Astrocyte (in vitro differentiated cells and primary cell): Measurements from ENCODE around the gene WFS1. TPM values are rescaled to one million over a fixed set of nuclear protein-coding genes. Genes with fewer than 3 reads are reported as not detected.

Experiments
- DNase-seq: peaks from one replicate; pipeline ENCODE4 v3.0.0-alpha.2; 2010; ENCODE audit warnings: low read depth
- FAIRE-seq: peaks from 2 replicates; lab custom pipeline; 2011; peaks lifted over from hg19 to GRCh38; lab: Jason Lieb, UNC
- H2AFZ ChIP-seq: 2 replicates; pipeline ENCODE4 v1.6.0; 2012; ENCODE audit warnings: low read depth, low read length, inconsistent platforms
- H3K27ac ChIP-seq: 2 replicates; pipeline ENCODE4 v1.5.1; 2011; ENCODE audit warnings: low read depth, low read length, inconsistent platforms
- H3K27me3 ChIP-seq: 2 replicates; pipeline ENCODE4 v1.6.0; 2011; ENCODE audit warnings: low read length, inconsistent platforms; ENCODE audit not compliant: insufficient read depth
- H3K36me3 ChIP-seq: 2 replicates; pipeline ENCODE4 v1.5.1; 2011; ENCODE audit warnings: low read length, inconsistent platforms; ENCODE audit not compliant: insufficient read depth
- H3K4me1 ChIP-seq: 2 replicates; pipeline ENCODE4 v1.5.1; 2011; ENCODE audit warnings: low read length, inconsistent platforms; ENCODE audit not compliant: insufficient read depth
- H3K4me2 ChIP-seq: 2 replicates; pipeline ENCODE4 v1.6.0; 2012; ENCODE audit warnings: low read length, inconsistent platforms
- H3K4me3 ChIP-seq: 2 replicates; pipeline ENCODE4 v1.5.1; 2011; ENCODE audit warnings: low read depth, mild to moderate bottlenecking, low read length, inconsistent platforms; ENCODE audit not compliant: insufficient read depth
- H3K79me2 ChIP-seq: 2 replicates; pipeline ENCODE4 v1.6.0; 2012; ENCODE audit warnings: mild to moderate bottlenecking, low read length, inconsistent platforms; ENCODE audit not compliant: insufficient read depth
- H3K9ac ChIP-seq: 2 replicates; pipeline ENCODE4 v1.6.0; 2012; ENCODE audit warnings: mild to moderate bottlenecking, low read length, inconsistent platforms
- H3K9me3 ChIP-seq: 2 replicates; pipeline ENCODE4 v1.5.1; 2012; ENCODE audit warnings: low read depth, mild to moderate bottlenecking, low read length, inconsistent platforms; ENCODE audit not compliant: insufficient read depth
- H4K20me1 ChIP-seq: 2 replicates; pipeline ENCODE4 v1.6.0; 2012; ENCODE audit warnings: low read length, inconsistent platforms; ENCODE audit not compliant: insufficient read depth
- H3K27ac Mint-ChIP-seq: one replicate; pipeline ENCODE4 v1.8.0; 2021; ENCODE audit warnings: mild to moderate bottlenecking, mixed read lengths; ENCODE audit not compliant: unreplicated experiment
- H3K27me3 Mint-ChIP-seq: one replicate; pipeline ENCODE4 v1.8.0; 2021; ENCODE audit warnings: low read depth, mixed read lengths; ENCODE audit not compliant: unreplicated experiment
- H3K36me3 Mint-ChIP-seq: one replicate; pipeline ENCODE4 v1.8.0; 2021; ENCODE audit warnings: low read depth, mixed read lengths; ENCODE audit not compliant: unreplicated experiment
- H3K4me1 Mint-ChIP-seq: one replicate; pipeline ENCODE4 v1.8.0; 2021; ENCODE audit warnings: low read depth, mixed read lengths; ENCODE audit not compliant: unreplicated experiment
- H3K4me3 Mint-ChIP-seq: one replicate; pipeline ENCODE4 v1.8.0; 2021; ENCODE audit warnings: mild to moderate bottlenecking, moderate library complexity, mixed read lengths; ENCODE audit not compliant: unreplicated experiment
- H3K9me3 Mint-ChIP-seq: one replicate; pipeline ENCODE4 v1.8.0; 2021; ENCODE audit warnings: mild to moderate bottlenecking, mixed read lengths; ENCODE audit not compliant: unreplicated experiment
- EZH2 ChIP-seq: IDR thresholded peaks from 2 replicates; pipeline ENCODE4 v1.6.1; 2012; ENCODE audit warnings: mild to moderate bottlenecking, low read length, inconsistent platforms; ENCODE audit not compliant: insufficient read depth
- total RNA-seq: library from RNA; stranded (reverse); gene quantifications from 2 replicates; pipeline ENCODE4 v1.2.1, GENCODE V29; 2021
- TF ChIP-seq, protein P1 (sequence below): IDR thresholded peaks from 2 replicates; pipeline ENCODE4 v1.5.1; 2011; ENCODE audit warnings: low read depth, mild to moderate bottlenecking, inconsistent platforms, low read length, moderate library complexity; ENCODE audit not compliant: insufficient read depth

WFS1 gene
- total RNA-seq, 1 donor from 2014 or later: 39.0 TPM

DNA sequence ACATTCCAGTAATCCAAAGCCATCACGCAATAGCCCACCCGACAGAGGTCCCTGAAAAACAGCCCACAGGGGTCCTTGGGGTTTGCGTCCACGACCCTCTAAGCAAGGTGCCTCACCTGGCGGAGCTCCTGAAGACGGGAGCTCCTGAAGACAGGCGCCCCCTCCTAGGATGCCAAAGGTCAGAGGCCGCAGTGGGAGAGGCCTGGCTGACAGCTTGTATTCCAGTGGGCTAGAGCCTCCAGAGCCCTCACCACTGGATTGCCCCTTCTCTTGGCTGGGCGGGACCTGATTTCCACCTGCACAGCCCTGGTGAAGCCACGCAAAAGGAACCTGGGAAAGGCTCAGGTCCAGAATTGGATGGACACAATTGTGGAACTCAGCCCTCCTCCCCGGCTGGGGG, 29.7 kb upstream of the WFS1 start:
- peaks cover 6% of the 10 kb centered on the region for H3K9me3 ChIP-seq
- no peak overlapping the region for H3K27ac Mint-ChIP-seq
- TF ChIP-seq, protein P1, sequence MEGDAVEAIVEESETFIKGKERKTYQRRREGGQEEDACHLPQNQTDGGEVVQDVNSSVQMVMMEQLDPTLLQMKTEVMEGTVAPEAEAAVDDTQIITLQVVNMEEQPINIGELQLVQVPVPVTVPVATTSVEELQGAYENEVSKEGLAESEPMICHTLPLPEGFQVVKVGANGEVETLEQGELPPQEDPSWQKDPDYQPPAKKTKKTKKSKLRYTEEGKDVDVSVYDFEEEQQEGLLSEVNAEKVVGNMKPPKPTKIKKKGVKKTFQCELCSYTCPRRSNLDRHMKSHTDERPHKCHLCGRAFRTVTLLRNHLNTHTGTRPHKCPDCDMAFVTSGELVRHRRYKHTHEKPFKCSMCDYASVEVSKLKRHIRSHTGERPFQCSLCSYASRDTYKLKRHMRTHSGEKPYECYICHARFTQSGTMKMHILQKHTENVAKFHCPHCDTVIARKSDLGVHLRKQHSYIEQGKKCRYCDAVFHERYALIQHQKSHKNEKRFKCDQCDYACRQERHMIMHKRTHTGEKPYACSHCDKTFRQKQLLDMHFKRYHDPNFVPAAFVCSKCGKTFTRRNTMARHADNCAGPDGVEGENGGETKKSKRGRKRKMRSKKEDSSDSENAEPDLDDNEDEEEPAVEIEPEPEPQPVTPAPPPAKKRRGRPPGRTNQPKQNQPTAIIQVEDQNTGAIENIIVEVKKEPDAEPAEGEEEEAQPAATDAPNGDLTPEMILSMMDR: no peak
- TF ChIP-seq EZH2: no peak
- no peaks in the 10 kb centered on the region for H3K4me1 ChIP-seq
- H3K27me3 ChIP-seq: peaks cover 2% of the 10 kb centered on the region
- DNase-seq (no peak), FAIRE-seq (no peak)
- H2AFZ ChIP-seq: no peak overlapping the region
- no peaks in the 10 kb centered on the region for H4K20me1 ChIP-seq
- H3K27ac ChIP-seq: no peak overlapping the region
- H3K79me2 ChIP-seq: no peaks in the 10 kb centered on the region
- H3K4me2 ChIP-seq: no peak overlapping the region
- no peaks in the 10 kb centered on the region for H3K4me1 Mint-ChIP-seq
- peaks cover 43% of the 10 kb centered on the region for H3K27me3 Mint-ChIP-seq
- peaks cover 3% of the 10 kb centered on the region for H3K36me3 Mint-ChIP-seq
- no peak overlapping the region for H3K9ac ChIP-seq
- H3K4me3 ChIP-seq: no peak overlapping the region
- no peak overlapping the region for H3K4me3 Mint-ChIP-seq
- H3K9me3 Mint-ChIP-seq: peaks cover 14% of the 10 kb centered on the region
- no peaks in the 10 kb centered on the region for H3K36me3 ChIP-seq

DNA sequence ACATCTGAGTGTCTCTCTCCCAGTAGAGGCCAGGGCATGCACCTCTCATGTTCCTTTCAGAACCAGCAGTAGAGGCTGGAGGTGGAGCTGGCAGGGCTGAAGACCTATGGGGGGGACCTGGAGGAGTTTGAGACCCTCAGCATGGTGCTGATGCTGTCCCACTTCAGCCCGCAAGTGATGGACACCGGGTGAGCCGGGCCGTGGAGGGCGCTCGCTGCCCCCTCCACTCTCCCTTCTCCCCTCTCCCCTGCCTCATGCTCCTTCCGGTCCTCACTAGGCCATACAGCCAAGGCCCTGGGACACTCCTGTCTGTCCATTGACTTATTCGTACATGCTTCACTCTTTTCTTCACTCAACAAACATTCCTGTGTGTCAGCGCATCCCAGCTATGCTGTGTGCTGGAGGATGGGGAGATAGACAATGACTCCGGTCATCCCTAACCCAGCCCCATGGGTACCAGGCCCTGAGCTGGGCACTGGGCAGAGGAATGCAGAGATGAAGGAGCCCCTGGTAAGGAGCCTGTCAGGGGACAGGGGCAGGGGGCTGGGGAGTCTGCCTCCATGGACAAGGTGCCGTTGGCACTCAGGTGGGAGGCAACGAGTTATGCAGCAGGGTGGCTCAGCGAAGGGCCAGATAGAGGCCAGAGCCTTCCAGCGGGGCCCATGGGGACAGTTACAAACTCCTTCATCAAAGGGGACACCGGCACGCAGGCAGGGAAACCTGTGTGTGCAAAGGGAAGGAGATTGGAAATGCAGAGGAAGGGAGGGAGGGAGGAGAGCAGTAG, 28.4 kb upstream of the WFS1 start:
- Mint-ChIP-seq H3K27me3 (peaks cover 43% of the 10 kb centered on the region), H3K4me1 (no peaks in the 10 kb centered on the region), H3K9me3 (peaks cover 14% of the 10 kb centered on the region), H3K27ac (no peak overlapping the region), H3K4me3 (no peak overlapping the region), H3K36me3 (peaks cover 3% of the 10 kb centered on the region)
- Histone ChIP-seq H3K79me2 (no peaks in the 10 kb centered on the region), H3K4me2 (no peak overlapping the region), H3K9me3 (peaks cover 11% of the 10 kb centered on the region), H3K36me3 (no peaks in the 10 kb centered on the region), H4K20me1 (no peaks in the 10 kb centered on the region), H3K27ac (no peak overlapping the region), H3K9ac (no peak overlapping the region), H2AFZ (no peak overlapping the region), H3K4me1 (no peaks in the 10 kb centered on the region), H3K27me3 (peaks cover 4% of the 10 kb centered on the region), H3K4me3 (no peak overlapping the region)
- TF ChIP-seq, protein P1: no peak
- no peak for TF ChIP-seq EZH2
- DNase-seq (no peak), FAIRE-seq (no peak)

- Mint-ChIP-seq H3K9me3 (peaks cover 17% of the 10 kb centered on the region), H3K36me3 (peaks cover 3% of the 10 kb centered on the region), H3K27ac (no peak overlapping the region), H3K4me1 (no peaks in the 10 kb centered on the region), H3K4me3 (no peak overlapping the region), H3K27me3 (peaks cover 51% of the 10 kb centered on the region)
- Histone ChIP-seq H3K27me3 (peaks cover 7% of the 10 kb centered on the region), H3K4me2 (no peak overlapping the region), H2AFZ (no peak overlapping the region), H3K4me3 (no peak overlapping the region), H3K4me1 (no peaks in the 10 kb centered on the region), H3K9me3 (peaks cover 11% of the 10 kb centered on the region), H3K79me2 (no peaks in the 10 kb centered on the region), H3K27ac (no peak overlapping the region), H3K36me3 (no peaks in the 10 kb centered on the region), H4K20me1 (no peaks in the 10 kb centered on the region), H3K9ac (no peak overlapping the region)
- no peak for TF ChIP-seq EZH2
- TF ChIP-seq, protein P1: no peak
- DNase-seq (no peak), FAIRE-seq (no peak)
These were observed 27.2 kb upstream of the WFS1 start for GRCh38 chr4:6242271-6243029.
